GM10266 (cell line): Measurements from ENCODE around the gene SELENOT.

ENCODE experiments used
- DNase-seq: peaks from one replicate; pipeline ENCODE4 v3.0.0; 2012; ENCODE audit errors: extremely low spot score
- CTCF ChIP-seq: IDR thresholded peaks from 2 replicates; pipeline ENCODE4 v1.5.1; 2012; ENCODE audit warnings: mild to moderate bottlenecking, low read depth; ENCODE audit not compliant: control insufficient read depth, insufficient read depth; ENCODE audit errors: missing control alignments

Gene SELENOT

DNA sequence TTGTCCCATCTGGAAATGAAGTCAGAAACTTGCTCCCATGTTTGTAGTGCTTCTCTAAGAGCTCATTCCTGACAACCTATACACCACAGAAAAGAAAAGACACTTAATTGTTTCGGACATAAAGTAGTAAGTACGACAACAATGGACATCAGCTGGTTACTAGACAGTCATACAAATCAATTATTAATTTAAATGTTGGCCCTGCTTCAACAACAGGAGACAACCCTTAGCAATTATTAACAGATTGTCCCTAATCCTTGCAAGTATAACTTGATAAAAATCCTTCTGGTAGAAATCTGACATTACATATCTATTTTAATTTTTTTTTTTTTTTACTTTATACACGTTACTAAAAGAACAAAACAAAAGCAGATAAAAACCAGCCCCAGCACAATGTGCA is 70.8 kb downstream of the SELENOT start:
- DNase-seq = no peak
- no peak for TF ChIP-seq CTCF

- no peak for TF ChIP-seq CTCF
- no peak for DNase-seq
These were observed 72.5 kb downstream of the SELENOT start for GRCh38 chr3:150675587-150675986.
